ENCODE measurements around the gene D2HGDH. TPM values are rescaled to one million over a fixed set of nuclear protein-coding genes. Genes with fewer than 3 reads are reported as not detected.
"Not testable (repeated sequence)": the region's sequence is repeated elsewhere in the genome, so short reads cannot be mapped to it uniquely, and the experiment has no call there.

D2HGDH gene
- total RNA-seq, 1 experiment from 2014 or later: 14.2 TPM

DNA sequence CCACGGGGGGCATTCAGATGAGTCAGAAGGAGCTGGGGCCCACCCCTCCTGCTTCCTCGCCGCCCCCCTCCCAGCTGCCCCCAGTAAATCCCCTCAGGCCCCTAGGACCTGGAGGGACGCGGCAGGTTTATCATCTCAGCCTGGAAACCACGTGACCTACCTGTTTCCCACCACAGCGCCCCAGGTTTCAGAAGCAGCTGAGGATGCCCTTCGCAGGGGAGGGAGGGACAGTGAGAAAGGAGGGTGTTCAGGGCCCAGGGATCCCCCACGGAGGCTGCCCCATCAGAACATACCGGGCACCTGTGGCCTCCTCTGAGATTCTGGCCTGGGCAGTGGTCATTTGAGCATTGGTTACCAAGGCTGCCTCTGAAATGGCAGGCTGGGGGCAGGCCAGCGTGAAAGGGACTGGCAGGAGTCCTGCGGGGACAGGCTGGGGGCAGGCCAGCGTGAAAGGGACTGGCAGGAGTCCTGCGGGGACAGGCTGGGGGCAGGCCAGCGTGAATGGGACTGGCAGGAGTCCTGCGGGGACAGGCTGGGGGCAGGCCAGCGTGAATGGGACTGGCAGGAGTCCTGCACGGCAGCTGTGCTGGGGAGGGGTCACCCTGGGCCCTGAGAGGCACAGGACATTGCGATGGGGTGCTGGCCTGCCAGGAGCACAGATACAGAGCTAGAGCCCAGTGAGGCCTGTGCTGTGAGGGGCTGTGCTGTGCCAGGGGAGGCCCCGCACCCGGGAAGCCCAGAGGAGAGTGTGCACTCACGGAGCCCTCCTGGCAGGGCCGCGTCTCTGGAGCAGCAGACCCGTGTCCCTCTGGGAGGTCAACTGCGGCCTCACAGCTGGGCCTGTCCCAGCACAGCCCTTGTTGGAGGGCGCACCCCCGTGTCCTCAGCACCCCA lies 76.1 kb downstream of the D2HGDH start:
- in situ Hi-C loops (cut with HindIII; ENCODE audit: low pct_unique_long_range_greater_than_20kb, low sequenced_read_pairs): no loop called here
- no peak for DNase-seq (ENCODE audit: low read depth)

DNA sequence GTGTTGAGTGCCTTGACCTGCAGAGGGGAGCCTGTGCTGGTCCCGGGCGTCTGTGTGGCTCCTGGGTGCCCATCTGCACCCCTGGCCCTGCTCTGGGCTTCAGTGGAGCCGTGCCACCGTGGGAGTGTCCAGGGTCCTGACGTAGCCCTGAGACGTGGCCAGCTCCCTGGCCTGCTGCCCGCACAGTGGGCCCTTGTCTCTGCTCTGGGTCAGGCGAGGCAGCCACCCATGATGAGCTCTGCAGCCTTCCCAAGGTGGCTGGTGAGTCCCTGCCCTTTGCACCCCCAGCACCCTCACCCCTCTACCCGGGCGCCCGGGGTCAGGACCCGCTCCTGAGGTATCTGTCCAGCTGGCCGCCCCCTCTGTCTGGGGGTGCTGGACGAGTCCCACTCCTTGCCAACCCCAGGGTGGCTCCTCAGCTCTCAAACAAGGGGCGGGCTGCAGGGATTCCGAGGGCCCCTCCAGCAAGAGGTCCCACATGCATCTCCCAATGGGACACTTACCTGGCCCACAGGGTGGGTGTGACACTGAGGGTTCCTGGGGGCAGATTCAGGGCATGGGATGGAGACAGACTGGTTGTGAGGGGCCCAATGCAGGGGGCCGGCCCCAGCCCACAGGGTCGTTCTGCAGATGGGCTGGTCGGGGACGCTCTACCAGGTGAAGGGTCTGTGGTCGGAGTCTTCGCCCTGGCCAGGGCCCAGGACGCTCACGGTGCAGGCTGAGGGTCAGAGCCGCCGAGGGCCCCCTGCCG lies 76.9 kb downstream of the D2HGDH start:
- in situ Hi-C loops (cut with HindIII; ENCODE audit: low pct_unique_long_range_greater_than_20kb, low sequenced_read_pairs): no loop called here
- no peak for DNase-seq (ENCODE audit: low read depth)

DNA sequence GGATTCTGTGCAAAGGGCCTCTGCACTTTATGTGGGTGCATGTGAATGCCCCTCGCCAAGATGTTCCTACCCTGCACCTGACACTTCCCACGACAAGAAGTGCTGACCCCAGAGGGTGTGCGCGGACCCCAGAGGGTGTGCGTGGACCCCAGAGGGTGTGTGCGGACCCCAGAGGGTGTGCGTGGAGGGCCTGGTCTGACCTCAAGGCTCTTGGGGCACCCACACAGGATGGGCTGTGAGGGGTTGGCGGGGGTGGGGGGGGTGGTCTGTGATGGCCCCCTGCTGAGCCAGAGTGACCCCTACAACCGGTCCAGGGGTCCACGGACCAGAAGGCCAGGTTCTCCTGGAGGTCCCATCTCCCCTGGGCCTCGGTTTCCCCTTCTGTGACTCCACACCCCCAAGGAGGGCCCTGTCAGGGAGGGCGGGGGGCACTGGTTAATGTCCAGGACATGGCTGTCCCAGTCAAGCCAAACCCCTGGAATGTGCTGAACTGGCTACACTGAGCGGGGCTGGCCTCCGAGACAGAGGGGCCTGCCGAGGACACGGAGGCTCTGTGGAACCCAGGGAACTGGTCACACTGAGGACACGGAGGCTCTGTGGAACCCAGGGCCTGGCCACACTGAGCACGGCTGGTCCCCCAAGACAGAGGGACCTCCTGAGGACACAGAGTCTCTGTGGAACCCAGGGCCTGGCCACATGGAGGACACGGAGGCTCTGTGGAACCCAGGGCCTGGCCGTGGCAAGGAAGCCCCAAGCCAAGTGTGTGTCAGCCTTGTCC lies 77.7 kb downstream of the D2HGDH start:
- DNase-seq (ENCODE audit: low read depth): no peak
- in situ Hi-C loops (cut with HindIII; ENCODE audit: low pct_unique_long_range_greater_than_20kb, low sequenced_read_pairs): no loop called here

DNA sequence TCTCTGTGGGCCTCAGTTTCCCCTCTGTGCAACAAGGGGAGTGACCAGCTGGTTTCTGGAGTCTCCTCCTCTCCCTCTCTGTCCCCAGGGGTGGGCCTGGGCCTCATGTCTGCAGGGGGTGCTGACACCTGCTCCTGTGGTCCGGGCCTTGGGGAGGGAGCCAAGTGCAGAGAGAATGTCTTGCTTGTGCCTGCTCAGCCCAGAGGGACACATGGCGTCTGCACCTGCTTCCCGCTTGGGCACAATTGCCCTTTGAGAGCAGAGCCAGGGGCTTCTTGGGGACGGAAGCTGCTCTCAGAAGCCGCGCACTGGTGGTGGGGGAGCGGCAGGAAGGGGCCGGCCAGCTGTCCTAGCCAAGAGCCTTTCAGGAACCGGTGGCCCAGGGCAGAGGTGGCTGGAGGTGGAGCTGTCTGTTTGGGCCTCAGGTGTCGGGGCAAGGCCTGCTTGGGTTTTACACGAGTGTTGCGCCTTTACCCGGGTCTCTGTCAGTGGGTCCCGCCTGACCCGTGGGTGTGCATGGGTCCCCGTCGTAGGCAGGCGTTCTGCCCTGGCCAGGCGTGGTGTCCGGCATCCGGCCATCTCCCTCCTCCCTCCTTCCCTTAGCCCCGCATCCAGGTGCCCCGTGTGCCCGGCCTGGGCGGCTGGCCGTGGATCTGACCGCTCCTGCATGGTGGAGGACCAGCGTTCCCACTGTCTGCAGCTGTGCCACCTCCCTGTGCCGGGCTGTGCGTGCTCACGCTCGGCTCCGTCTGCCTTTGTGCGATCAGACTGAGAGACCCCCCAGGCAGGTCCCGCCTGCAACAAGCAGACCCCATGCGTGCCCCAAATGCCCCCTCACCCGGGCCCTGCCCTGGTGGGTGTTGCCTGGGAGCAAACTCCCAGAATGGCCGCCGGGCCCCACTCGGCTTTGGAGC lies 78.6 kb downstream of the D2HGDH start:
- in situ Hi-C loops (cut with HindIII; ENCODE audit: low pct_unique_long_range_greater_than_20kb, low sequenced_read_pairs): no loop called here
- no peak for DNase-seq (ENCODE audit: low read depth)

DNA sequence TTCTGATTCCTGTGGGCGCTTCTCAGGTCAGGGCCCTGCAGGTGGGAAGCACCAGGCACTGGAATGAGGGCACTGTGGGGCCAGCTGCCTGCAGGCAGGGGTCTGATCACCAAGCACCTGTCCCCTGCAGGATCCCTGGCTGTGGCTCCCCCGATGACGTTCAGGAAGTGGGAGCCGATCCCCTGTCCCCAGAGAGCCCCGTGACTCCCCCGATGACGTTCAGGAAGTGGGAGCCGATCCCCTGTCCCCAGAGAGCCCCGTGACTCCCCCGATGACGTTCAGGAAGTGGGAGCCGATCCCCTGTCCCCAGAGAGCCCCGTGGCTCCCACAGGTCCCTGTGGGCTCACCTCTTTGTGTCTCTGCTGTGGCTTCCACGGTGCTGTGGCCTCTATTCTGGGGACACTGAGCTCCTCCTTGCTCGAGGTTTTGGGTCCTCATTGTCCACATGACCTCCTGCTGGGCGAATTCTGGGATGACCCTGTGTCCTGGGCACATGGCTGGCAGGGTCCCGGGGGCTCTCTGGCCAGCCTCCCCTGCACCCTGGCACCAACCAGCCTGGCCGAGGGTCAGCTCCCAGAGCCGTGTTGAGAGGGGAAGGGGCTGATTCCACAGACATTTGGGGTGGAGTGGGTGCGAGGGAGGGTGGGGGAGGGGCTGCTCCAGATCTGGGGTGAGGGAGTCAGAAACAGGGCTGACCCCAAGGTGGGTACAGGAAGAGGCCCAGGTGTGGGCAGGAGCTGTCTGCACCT lies 79.4 kb downstream of the D2HGDH start:
- in situ Hi-C loops (cut with HindIII; ENCODE audit: low pct_unique_long_range_greater_than_20kb, low sequenced_read_pairs): no loop called here
- DNase-seq (ENCODE audit: low read depth): no peak

DNA sequence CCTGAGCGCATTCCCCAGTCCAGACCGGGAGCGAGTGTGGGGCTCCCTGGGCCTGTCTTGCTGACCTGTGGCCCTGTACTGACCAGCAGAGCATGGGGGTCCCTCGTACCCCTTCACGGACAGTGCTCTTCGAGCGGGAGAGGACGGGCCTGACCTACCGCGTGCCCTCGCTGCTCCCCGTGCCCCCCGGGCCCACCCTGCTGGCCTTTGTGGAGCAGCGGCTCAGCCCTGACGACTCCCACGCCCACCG lies 79.9 kb downstream of the D2HGDH start:
- in situ Hi-C loops (cut with HindIII; ENCODE audit: low pct_unique_long_range_greater_than_20kb, low sequenced_read_pairs): no loop called here

DNA sequence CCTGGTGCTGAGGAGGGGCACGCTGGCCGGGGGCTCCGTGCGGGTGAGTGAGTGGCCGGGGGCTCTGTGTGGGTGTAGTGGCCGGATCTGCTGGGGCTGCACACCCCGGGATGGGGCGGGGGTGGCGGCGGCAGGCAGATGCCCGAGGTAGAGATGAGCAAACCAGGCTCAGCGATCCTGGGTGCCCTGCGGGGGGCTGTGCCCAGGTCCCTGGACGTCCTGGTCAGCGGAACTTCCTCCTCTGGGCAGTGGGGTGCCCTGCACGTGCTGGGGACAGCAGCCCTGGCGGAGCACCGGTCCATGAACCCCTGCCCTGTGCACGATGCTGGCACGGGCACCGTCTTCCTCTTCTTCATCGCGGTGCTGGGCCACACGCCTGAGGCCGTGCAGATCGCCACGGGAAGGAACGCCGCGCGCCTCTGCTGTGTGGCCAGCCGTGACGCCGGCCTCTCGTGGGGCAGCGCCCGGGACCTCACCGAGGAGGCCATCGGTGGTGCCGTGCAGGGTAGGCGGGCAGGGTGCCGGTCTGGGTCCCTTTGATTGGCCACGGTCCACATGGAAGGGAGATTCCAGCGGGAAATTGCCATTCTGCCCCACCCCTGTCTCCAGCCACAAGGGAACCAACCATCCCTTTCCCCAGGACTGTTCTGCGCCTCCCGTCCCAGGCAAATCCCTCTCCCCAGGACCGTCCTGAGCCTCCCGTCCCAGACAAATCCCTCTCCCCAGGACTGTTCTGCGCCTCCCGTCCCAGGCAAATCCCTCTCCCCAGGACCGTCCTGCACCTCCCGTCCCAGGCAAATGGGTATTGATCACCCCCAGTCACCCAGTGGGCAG lies 80.4 kb downstream of the D2HGDH start:
- in situ Hi-C loops (cut with HindIII; ENCODE audit: low pct_unique_long_range_greater_than_20kb, low sequenced_read_pairs): no loop called here
- DNase-seq (ENCODE audit: low read depth): no peak

More for the DNA sequence above, 79.9 kb downstream of the D2HGDH start:
- DNase-seq (ENCODE audit: low read depth): no peak

DNA sequence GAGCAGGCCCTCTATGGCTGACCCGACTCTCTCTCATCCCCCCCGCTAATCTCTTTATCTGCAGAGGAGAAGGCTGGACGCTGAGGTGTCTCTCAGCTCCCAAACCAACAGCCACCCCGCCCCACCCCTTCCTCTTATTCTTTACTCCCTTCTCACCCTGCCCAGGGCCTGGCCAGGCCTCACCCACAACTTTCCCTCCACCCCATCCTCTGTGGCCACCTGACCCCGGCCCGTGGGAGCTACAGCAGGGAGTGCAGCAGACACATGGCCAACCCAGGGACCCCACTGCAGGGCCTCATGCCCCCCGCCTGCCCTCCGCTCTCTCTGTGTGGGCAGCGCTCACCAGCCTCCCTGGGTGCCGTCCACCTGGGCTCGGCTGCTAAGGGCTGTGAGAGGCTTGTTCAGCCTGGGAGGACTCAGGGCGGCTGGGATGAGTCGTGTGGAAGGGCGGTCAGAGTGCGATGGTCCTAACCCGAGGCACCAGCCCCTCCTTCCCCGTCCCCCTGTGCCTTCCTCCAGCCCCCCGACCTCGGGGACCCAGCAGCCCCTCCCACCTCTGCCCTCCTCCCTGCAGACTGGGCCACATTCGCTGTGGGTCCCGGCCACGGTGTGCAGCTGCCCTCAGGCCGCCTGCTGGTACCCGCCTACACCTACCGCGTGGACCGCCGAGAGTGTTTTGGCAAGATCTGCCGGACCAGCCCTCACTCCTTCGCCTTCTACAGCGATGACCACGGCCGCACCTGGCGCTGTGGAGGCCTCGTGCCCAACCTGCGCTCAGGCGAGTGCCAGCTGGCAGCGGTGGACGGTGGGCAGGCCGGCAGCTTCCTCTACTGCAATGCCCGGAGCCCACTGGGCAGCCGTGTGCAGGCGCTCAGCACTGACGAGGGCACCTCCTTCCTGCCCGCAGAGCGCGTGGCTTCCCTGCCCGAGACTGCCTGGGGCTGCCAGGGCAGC lies 81.3 kb downstream of the D2HGDH start:
- DNase-seq (ENCODE audit: low read depth): no peak
- in situ Hi-C loops (cut with HindIII; ENCODE audit: low pct_unique_long_range_greater_than_20kb, low sequenced_read_pairs): no loop called here

DNA sequence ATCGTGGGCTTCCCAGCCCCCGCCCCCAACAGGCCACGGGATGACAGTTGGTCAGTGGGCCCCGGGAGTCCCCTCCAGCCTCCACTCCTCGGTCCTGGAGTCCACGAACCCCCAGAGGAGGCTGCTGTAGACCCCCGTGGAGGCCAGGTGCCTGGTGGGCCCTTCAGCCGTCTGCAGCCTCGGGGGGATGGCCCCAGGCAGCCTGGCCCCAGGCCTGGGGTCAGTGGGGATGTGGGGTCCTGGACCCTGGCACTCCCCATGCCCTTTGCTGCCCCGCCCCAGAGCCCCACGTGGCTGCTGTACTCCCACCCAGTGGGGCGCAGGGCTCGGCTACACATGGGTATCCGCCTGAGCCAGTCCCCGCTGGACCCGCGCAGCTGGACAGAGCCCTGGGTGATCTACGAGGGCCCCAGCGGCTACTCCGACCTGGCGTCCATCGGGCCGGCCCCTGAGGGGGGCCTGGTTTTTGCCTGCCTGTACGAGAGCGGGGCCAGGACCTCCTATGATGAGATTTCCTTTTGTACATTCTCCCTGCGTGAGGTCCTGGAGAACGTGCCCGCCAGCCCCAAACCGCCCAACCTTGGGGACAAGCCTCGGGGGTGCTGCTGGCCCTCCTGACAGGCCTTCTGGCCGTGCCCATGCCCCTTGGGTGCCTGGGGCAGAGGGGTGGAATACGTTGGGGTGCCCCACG lies 82.1 kb downstream of the D2HGDH start:
- no peak for DNase-seq (ENCODE audit: low read depth)
- in situ Hi-C loops (cut with HindIII; ENCODE audit: low pct_unique_long_range_greater_than_20kb, low sequenced_read_pairs): no loop called here

DNA sequence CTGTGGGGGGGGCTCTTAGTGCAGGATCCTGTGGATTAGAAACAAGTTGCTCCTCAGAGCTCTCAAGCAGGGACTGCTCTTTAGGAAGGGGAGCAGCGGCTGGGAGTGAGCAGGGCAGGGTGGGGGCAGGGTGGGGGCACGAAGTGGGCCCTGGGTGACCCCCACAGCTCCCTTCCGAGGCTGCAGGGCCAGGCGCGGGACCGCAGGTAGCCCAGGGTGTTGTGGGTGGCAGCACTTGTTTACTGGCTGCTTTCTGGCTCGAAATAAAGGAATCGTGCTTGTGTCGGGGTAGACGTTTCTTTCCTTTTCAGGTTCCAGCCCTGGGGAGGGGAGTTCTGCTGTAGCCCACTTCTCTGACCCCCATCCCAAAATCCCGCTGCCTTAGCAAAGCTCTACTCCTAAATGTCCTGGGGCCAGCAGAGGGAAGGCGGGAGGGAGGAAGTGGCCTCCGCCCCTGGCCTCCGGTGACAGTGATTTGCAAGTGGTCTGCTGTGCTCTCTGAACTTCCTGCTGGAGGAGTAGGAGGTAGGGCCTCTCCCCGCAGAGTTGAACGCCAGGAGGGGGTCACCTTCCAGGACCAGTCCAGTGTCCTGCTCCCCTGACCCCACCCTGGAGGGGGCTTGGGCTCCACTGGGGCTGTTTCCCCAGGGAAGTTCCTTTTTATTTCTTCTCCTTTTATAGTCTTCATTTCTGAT lies 82.8 kb downstream of the D2HGDH start:
- no peak for DNase-seq (ENCODE audit: low read depth)
- in situ Hi-C loops (cut with HindIII; ENCODE audit: low pct_unique_long_range_greater_than_20kb, low sequenced_read_pairs): no loop called here

DNA sequence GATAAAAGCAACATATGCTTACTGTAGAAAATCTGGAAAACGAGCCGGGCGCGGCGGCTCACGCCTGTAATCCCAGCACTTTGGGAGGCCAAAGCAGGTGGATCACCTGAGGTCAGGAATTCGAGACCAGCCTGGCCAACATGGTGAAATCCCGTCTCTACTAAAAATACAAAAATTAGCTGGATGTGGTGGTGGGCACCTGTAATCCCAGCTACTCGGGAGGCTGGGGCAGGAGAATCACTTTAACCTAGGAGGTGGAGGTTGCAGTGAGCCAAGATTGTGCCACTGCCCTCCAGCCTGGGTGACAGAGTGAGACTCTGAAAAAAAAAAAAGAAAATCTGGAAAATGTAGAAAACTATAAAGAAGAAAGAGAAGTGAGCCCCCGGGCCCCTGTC lies 83.4 kb downstream of the D2HGDH start:
- DNase-seq (ENCODE audit: low read depth); in situ Hi-C loops (cut with HindIII; ENCODE audit: low pct_unique_long_range_greater_than_20kb, low sequenced_read_pairs): not testable (repeated sequence)
